NCI-H748 treated with DMSO at 0.1 percent for 48 hours (cell line): ENCODE data around the gene SPINK5.

Experiments used
- DNase-seq: peaks from one replicate; lab custom pipeline; 2025; lab: John Stamatoyannopoulos, UW

SPINK5 gene

DNA sequence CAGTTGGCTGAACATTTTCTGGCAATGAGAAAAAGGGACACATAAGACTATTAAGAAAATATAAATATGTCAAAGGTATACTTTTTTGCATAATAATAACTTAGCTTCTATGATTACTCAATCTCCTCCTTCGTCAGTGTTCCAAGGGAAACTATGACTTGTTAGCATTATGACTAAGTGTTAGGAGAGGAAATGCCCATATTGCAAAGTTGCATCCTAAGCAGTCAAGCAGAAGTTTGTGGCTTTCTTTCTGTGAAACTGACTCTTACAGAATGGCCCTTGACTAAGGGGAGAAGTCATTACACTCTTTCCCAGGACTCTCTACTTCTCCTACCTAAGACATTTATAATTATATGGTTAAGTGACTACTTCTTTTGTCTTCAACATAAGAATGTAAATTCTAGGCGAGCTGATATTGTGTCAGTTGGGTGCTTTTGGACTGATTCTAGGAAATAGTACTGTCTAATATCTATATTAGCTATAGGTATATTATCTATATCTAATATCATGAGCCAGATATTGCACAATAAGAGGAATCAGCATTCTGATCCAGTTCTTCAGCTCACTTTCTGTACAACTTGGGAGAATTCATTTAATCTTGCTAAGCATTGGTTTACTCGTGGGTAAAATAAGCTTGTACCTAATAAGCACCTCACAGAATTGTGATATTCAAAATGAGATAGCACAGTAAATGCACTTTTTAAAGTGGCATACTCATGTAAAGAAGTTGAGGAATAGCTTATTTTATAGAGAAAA, 122.6 kb downstream of the SPINK5 start:
- no peak for DNase-seq
